GM19438 (cell line): ENCODE measurements around the gene ANKZF1.

Experiments used
- ATAC-seq: cut with Tn5 transposase; IDR thresholded peaks from one replicate; pipeline ENCODE4 v1.9.1; 2021; ENCODE audit warnings: low read depth; ENCODE audit not compliant: unreplicated experiment

ANKZF1 gene

DNA sequence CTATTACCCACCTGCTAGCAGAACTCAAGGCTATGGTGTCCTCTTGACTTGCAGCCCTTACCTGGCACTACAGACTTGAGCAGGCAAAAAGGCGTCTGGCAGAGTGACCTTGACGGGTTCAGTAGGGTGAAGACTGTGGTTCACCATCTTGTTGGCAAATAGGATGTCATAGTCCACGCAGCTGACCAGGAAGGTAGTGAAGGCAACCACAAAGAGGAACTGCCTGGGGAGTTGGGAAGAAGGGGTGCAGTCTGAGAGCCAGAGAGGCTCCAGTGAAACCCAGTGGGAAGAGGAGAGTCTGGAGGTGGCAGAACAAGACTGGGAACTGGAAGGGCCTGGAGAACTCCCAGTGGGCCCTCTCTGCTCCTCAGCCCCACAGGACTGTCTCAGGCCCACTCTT is 4.3 kb upstream of the ANKZF1 start:
- no peak for ATAC-seq

DNA sequence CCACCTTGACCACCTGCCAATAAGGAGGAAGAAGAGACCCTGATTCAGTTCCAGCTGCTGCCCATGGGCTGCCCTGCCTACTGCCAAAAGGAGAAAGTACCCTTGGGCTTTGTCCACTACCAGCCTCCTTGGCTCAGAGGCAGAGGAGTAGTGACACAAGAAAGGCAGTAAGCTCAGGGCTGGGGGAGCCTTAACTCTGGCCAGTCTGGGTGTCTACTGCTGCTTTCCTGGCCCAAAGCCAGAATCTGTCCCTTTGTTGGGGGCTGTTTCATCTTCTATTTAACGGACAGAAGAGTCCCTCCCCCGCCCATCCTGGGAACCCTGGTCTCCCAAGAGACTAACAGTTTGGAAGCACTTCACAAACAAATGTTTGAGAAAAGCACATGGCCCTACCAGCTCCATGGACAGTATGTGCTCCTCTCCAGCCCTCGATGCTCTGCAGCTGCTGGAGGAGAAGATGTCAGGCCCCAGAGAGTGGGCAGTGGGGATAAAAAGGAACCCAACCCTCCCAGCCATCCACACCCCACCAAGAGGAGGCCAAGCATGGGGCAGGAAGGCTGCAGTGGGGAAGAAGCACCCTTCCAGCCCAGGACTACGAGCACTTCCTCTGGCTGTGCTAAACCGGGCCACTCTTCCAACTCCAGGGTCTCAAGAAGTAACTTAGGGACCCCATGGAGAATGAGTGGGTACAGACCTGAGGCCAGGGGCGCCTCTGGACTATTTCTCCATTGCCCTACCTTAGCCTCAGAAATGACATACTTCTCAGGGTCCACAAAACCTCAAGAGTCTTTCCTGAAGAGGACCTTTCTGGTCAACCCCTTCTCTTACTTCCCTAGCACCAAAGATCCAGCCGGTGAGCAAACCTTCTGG is 1.3 kb upstream of the ANKZF1 start:
- ATAC-seq, result no peak

DNA sequence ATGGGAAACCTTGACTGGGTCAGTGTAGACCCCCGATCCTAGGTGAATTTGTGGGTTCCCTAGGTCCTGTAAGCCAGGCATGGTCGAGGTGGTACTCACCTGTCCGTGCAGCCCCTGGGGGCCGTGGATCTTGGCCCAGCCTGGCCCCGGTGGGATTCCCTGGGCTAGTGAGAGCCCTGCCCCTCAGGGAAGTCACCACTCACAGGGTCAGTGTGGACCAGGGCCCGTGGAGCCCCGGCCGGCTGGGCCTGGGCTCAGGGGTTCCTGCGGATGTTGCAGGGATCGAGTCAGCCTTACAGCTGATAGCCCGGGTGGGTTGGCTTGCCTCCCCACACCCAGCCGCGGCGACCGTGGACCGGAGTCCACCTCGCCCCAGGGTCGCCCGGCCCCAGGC is 698 bp upstream of the ANKZF1 start:
- no peak for ATAC-seq

DNA sequence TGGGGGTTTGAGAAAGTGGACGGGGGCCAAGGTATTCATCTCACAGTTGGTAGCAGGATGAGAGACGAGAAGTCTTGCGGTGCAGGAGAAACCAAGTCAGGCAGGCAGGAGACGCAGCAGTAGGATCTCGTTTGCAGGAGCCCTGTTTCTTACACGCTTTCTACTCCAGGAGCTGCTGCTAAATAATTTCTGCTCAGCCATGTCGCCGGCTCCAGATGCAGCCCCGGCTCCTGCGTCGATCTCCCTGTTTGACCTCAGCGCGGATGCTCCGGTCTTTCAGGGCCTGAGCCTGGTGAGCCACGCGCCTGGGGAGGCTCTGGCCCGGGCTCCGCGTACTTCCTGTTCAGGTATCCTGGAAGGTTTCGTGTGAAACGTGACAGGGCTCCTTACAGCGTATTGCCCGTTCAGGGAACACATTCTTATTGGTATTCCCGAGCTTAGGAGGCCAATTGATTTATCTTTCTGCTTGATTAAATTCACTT is 494 bp downstream of the ANKZF1 start:
- peak; percentile 32 for ATAC-seq

DNA sequence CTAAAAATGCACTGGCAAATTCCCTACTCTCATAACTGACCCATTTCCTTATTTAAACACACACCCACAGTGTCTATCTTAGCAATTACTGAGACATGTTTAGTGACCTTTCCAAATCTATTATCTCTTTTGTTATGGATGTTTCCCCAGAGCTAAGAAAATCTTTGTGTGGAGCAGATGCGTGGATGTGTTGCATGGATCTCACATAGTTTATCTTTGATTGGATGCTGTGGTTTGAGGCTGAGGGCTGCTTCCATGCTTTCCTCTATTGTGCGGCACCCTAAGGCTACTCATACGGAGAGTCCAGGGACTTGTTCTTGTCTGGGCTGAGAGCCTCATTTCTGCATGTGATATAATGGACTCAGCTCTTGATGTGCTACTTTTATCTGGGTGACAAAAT is 4.7 kb downstream of the ANKZF1 start:
- no peak for ATAC-seq

DNA sequence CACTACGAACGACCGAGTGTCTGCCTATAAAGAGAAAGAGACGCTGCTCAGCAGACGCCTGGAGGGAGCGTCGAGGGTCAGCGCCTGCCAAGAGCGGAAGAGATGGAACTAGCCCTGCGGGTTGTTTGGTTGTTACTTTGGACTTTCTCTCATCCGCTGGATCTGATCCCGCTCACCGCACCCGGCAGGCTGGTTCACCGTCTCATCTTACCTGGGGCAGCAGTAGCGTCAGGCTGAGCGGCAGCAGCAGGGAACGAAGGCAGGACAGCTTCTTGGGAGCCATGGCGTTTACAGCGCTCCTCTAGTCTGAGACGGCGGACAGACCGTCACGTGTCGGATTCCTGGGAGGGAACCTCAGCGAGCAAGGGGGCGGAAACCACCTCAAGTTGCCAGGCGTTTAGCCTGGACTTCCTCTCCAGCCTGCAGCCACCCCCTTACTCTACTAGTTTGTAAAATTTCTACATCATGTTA is 13.7 kb downstream of the ANKZF1 start:
- ATAC-seq, result no peak

DNA sequence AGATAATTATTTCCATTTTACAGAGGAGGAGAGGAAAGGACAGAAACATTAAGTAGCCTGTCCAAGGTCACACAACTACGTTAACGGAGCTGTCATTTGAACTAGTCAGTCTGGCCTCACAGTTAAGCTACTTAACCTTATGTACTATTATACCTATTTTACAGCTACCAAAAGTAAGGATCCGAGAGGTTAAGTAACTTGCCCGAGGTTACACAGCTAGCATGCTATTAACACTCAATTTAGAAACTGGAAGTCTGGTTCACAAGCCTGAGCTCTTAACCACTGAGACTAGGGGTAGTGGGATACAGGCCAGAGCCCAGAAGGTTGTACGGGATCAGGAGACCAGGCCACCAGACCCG is 15.2 kb downstream of the ANKZF1 start:
- ATAC-seq, result no peak

DNA sequence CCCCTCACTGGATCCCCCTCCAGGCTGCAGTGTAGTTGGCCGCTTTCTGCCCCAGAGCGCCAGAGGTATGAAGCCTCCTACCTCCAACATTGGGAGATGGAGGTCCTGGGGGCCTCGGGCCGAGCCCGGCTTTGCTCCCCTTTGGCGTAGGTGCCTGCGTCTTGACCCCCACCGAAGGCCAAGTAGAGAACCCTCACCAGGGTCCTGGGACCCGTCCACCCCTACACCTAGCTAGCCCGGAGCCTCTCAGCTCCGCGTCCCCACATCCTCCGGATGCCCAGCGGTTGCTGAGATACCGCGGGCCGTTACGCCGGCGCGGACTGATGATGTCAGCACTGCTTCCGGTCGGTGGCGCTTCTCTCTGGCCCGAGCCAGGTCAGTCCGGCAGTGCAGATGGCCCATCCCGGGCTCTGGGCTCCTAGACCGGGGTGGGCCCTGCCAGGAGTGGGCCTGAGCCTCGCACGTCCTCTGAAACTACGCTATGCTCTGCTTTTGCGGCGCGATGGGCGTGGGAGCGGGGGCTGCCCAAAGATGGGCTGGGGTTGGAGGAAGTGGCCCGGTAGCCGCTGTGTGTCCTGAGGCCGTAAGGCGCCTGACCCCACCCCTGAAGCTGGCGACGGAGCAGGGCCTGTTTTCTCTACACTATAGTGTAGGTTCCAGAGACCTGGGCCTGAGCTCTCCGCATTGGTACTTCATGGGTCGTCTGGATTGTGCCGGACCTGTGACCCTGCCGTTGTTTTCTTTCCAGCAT is 15.7 kb downstream of the ANKZF1 start, which contains the start of the genes GLB1L and STK16:
Gene GLB1L, minus strand, starts transcription at position 297 of the 751 bp plus-strand sequence. CDS start 1,871 bp downstream, outside the sequence.
Gene STK16, plus strand, starts transcription at position 332 of the 751 bp plus-strand sequence. CDS start 521 bp downstream, outside the sequence.
- ATAC-seq, result peak; percentile 49

DNA sequence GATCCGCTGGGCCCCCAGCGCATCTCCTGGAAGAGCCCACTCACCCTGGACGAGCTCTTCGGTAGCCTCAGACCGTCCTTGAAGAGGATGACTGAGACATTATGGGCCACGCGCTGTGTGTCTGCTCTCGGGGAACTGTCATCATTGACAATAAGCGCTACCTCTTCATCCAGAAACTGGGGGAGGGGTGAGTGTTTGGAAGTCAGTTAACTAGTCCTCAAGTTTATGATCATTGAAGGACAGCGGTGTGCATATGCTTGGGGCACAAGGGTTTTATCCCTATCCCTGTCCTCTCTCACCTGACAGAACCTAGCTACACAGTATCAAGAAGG is 16.3 kb downstream of the ANKZF1 start:
- no peak for ATAC-seq

DNA sequence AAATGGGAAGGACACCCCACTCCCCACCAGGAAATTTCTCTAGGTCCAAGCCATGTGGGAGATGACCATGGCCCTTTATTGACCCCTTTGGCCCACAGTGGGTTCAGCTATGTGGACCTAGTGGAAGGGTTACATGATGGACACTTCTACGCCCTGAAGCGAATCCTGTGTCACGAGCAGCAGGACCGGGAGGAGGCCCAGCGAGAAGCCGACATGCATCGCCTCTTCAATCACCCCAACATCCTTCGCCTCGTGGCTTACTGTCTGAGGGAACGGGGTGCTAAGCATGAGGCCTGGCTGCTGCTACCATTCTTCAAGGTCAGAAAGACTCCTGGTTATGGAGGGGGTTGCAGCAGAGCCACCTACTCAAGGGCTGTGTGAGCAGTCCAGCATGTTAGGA is 17.0 kb downstream of the ANKZF1 start:
- ATAC-seq, result no peak

DNA sequence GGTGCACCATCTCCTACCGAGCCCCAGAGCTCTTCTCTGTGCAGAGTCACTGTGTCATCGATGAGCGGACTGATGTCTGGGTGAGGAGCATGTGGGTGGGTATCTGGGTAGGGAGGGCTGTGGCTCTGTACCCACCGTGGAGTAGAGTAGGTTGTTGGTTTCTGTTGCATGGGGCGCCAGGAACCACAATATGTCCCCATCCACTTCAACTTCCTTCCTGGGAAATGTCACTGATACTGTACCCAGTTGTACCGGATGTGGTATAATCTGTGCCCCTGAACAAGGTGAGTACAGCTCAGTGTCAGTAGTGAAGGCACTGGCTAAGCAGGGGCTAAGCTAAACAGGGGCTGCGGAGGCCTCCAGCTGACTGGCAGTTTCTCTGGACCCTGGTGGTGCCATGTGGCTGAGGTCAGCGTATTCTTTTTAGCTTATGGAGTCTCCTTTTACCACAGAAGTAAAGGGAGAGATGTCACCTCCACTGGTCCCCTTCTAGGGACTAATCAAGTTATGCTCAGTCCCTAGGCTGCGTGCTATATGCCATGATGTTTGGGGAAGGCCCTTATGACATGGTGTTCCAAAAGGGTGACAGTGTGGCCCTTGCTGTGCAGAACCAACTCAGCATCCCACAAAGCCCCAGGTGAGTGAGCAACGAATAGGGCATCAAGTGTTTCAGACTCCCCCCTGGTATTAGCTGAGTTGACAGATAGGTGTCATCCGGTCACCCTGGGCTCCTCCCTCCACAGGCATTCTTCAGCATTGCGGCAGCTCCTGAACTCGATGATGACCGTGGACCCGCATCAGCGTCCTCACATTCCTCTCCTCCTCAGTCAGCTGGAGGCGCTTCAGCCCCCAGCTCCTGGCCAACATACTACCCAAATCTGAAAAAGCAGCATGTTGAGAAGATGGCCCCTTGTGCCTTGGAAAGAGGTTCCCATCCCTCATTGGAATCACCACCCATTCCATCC is 18.4 kb downstream of the ANKZF1 start:
- ATAC-seq, result no peak

DNA sequence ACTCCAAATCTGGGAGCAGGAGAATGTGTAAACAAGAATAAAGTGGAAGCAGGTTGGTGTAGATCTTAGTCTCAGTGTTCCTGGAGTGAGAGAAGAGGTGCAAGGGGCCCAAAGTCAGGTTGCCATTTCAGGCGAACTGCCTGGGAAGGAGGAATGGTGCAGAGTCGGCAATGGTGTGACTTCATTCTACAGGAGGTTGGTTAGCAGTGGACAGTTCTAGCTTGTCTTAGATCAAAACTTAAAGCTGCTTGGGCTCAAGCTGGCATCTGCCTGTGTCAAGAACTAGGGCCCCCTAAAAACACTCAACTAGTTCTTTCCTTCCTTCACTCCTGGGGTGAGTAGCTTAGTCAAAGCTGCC is 19.2 kb downstream of the ANKZF1 start:
- ATAC-seq, result no peak

DNA sequence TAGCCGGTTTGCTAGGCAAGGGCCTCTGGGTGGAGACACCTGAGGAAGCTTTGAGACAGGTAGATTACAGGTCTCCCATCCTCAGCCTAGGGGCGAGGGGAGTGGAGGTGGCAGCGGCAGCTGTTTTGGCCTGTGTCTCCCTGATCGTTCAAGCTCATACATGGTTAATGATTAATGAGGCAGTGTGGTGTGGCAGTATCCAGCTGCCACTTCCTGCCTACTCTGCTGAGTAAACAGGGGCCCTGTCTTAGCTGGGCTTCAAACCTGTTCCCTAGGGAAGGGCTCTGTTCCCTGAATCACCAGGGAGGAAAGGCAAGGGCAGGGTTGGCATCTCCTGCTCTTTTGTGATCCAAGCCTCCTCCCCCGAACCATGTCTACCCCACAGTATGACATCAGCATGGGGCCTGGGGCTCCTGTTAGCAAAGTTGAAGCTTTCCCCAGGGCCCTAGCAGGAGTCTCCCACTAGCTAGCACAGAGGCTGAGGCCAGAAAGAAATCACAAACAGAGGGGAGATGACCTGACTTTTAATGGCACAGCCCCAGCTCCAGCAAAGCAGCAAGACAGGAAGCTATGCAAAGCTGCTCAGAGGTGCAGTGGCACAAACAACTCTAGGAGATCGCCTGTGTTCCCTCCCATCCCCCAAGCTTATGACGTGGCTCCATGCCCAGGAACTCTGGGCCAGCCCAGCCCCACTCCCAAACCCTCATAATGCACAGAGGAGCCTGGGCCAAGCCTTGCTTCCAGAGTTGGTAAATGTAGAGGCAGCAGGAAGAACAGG is 19.8 kb downstream of the ANKZF1 start:
- peak; percentile 49 for ATAC-seq

DNA sequence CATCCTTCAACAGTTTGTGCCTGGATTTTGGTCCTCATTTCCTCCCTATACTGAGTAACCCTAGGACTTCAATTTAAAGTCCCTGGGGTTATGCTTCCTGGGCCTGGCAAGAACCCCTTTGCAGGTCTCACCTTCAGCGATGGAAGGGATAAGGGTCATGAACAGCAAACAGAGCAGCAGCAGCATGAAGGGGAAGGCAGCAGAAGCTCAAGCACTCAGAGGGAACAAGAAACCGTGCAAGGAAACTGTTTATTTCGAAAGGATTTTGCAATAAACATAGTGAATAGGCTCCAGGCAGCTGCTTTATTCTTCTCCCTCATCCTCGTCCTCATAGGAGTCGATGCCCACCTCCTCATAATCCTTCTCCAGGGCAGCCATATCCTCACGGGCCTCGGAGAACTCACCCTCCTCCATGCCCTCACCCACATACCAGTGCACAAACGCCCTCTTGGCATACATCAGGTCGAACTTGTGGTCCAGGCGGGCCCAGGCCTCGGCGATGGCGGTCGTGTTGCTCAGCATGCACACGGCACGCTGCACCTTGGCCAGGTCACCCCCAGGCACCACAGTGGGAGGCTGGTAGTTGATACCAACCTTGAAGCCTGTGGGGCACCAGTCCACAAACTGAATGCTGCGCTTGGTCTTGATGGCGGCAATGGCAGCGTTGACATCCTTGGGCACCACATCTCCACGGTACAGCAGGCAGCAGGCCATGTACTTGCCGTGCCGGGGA is 20.6 kb downstream of the ANKZF1 start:
- no peak for ATAC-seq

DNA sequence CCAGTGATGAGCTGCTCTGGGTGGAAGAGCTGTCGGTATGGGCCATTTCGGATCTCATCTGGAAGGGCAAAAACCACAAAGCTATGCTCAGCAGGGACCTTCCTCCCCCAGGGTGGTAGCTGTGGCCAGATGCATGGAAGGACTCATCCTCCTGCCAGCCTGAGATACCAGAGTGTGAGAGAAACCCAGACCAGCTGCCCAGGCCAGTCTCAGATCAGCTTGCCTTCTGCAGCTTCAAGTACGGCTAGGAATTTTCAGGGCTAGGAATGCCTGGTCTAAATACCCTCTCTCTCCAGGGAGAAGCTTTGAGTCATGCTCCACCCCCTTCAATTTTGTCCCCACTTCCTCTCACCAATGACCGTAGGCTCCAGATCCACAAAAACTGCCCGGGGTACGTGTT is 22.1 kb downstream of the ANKZF1 start:
- ATAC-seq, result no peak

DNA sequence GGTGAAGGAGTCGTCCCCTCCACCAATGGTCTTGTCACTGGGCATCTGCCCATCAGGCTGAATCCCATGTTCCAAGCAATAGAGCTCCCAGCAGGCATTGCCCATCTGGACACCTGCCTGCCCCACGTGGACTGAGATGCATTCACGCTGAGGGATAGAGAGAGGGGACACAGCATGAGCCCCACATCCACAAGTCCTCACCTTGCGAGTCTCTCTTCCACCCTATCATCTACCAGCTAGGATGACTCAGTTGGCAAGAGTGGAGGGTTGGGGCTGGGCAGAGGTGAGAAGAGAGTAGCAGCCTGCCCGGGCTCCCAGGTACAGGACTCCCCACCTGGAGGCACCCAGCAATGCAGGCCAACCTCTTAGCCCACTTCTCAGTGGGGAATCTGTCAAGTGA is 22.5 kb downstream of the ANKZF1 start:
- ATAC-seq, result no peak

DNA sequence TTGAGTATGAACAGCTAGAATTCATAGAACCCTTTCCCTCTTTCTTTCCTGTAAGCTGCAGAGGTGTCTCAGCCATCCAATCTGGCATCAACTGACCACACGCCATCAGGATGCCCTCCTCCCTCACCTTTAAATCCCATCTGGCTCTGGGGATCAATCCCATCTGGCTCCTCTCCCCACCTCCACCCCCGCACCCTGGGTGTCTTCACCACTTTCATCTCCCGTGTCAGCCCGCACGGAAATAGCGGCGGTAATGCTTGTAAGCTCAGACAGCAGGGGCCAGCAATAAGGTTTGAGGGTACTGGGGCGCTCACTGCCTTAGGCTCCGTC is 22.9 kb downstream of the ANKZF1 start:
- ATAC-seq, result no peak

DNA sequence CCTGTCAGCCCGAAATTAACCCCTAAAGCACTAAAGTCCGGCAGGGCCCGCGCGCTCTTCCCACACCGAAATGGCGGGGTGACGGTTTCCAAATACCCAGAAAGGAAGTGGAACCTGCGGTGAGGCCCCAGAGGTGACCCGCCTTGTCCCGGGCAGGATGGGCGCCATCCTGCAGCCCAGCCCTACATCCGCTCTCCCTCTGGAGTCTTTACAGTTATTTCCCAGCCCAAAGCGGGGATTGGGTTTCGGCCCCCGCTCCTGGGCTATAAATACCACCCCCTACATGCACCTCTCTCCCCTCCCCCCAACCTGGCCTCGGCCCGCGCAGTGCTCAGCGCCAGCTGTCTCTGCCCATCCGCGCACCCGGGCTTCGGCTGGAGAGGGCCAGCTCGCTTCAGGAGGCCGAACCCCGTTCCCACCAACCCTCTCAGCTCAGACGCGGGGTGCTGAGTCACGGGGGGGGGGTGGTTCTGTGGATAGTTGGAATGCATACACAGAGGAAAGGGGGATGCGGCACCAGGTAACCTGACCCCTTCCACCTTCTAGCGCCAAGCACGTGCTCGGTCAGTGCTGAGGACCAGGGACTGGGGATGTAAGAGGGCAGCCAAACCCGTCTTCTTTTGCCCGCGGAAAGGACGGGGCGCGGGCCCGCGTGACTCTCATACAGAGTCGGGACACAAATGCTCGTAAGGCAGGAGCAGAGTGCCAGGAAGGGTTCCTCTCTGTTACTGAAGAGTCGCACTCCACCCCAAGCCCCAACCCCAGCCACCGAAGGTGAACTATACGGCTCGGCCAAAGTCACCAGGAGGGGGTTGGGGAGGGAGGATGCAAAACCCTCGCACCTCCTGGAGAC is 23.5 kb downstream of the ANKZF1 start, which contains the start of gene TUBA4B:
Gene TUBA4B, plus strand, starts transcription at position 344 of the 853 bp plus-strand sequence. Its CDS starts 165 bp downstream, at position 509.
- peak; percentile 14 for ATAC-seq
